BJ (cell line): Measurements from ENCODE around the gene ITGA11. TPM values are rescaled to one million over a fixed set of nuclear protein-coding genes. Genes with fewer than 3 reads are reported as not detected.

Experiments
- CTCF ChIA-PET: fragments of 350-600 bp; formaldehyde crosslinking; extraction: SDS; loops from one replicate; lab custom pipeline; 2021; ENCODE audit warnings: antibody characterized with exemption, inconsistent platforms; lab: Yijun Ruan, JAX
- POLR2A ChIA-PET: fragments of 300-600 bp; sonication (Branson Sonifier 250); formaldehyde crosslinking; extraction: SDS; loops from one replicate; lab custom pipeline; 2021; ENCODE audit warnings: antibody characterized with exemption; lab: Charles Lee
- DNase-seq: peaks from one replicate; pipeline ENCODE4 v3.0.0-alpha.2; 2011; ENCODE audit warnings: low read depth
- H3K27me3 ChIP-seq: 2 replicates; pipeline ENCODE4 v1.6.0; 2011; ENCODE audit warnings: low read length; ENCODE audit not compliant: control insufficient read depth, insufficient read depth
- H3K36me3 ChIP-seq: 2 replicates; pipeline ENCODE4 v1.5.1; 2011; ENCODE audit warnings: low read length; ENCODE audit not compliant: control insufficient read depth, insufficient read depth
- H3K4me3 ChIP-seq: 2 replicates; pipeline ENCODE4 v1.5.1; 2011; ENCODE audit warnings: low read depth, mild to moderate bottlenecking, control low read depth, low read length
- polyA plus RNA-seq: library from polyadenylated mRNA; depleted of rRNA; stranded (reverse); fragments of >200 nt; gene quantifications from 2 replicates; pipeline ENCODE4 v1.2.3, GENCODE V29; 2011
- TF ChIP-seq, protein P1 (sequence below): IDR thresholded peaks from 2 replicates; pipeline ENCODE4 v1.5.1; 2011; ENCODE audit warnings: low read depth, mild to moderate bottlenecking, control low read depth, inconsistent platforms, low read length, moderate library complexity; ENCODE audit not compliant: insufficient read depth

Gene ITGA11
- polyA plus RNA-seq, 1 experiment = 72.7 TPM

DNA sequence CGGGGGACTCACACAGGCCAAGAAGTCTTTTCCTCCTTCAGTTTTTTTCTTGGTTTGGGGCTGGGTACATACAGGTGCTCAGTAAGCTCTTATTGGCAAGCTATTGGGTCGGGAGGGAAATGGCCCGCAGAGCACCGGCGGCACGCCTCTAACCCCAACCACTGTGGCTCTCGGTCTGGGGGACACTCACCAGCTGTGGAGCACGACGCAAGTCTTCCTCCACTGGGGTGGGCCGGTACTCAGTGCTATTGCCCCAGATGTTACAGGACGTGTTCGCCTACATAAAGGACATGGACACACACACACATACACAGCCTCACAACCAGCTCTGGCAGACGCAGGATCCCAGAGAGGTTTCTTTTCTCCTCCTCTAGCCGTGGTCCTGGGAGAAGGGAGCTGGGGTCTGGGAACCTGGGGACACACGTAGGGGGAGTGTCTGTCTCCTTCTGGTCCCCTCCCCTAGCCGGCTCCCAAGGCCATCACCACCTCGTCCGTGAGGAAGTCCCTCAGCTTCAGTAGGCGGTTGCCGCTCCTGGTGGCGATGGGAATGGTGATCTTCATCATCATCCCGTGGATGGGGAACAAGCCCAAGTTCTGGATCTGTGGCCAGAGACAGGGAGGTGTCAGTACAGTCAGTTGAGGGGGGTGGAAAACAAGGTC lies 121.0 kb downstream of the ITGA11 start:
- ChIA-PET POLR2A (no interaction called here), CTCF (interaction anchor here (0.9 to 1.9 kb wide), 3 partner anchors 57 to 363 kb away, joined by 3 to 5 read pairs (median 3); no protein-coding TSS in a partner anchor)
- Histone ChIP-seq H3K4me3 (no peak overlapping the region), H3K36me3 (peaks cover 5% of the 10 kb centered on the region), H3K27me3 (no peaks in the 10 kb centered on the region)
- no peak for DNase-seq
- TF ChIP-seq, protein P1, sequence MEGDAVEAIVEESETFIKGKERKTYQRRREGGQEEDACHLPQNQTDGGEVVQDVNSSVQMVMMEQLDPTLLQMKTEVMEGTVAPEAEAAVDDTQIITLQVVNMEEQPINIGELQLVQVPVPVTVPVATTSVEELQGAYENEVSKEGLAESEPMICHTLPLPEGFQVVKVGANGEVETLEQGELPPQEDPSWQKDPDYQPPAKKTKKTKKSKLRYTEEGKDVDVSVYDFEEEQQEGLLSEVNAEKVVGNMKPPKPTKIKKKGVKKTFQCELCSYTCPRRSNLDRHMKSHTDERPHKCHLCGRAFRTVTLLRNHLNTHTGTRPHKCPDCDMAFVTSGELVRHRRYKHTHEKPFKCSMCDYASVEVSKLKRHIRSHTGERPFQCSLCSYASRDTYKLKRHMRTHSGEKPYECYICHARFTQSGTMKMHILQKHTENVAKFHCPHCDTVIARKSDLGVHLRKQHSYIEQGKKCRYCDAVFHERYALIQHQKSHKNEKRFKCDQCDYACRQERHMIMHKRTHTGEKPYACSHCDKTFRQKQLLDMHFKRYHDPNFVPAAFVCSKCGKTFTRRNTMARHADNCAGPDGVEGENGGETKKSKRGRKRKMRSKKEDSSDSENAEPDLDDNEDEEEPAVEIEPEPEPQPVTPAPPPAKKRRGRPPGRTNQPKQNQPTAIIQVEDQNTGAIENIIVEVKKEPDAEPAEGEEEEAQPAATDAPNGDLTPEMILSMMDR = no peak

DNA sequence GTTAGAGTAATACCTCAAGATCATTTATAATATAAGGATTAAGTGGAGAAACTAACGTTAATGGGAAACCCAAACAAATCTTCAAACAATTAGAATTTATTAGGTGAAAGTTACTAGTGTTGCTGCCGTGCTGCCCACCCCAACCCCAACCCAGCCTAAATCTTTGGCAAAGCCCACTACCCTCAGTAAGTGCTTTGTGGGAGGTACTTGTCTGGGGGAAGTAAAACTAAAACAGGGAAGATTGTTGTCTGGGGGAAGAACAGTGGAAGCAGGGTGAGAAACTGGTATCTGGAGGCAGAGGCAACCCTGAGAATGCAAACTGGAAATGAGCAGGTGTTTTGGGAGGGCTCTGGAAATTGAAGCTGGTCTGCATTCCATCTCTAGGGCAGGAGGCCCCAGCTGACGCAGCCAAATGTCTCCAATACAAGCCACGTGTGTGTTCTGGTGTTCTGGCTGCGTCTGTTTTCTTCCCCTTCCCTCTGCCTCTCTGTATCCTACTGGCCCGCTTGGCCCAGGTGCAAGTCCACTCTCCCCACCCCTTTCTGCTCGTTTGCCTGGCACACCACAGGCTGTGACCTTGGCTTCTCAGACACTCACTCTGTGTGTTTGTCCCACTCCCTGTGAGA lies 121.7 kb downstream of the ITGA11 start:
- CTCF ChIA-PET = interaction anchor here (0.9 to 1.9 kb wide), 2 partner anchors 57 to 364 kb away, joined by 3 to 5 read pairs; no protein-coding TSS in a partner anchor
- TF ChIP-seq, protein P1 = no peak
- POLR2A ChIA-PET = no interaction called here
- H3K27me3 ChIP-seq = no peaks in the 10 kb centered on the region
- no peak for DNase-seq
- H3K36me3 ChIP-seq = peaks cover 5% of the 10 kb centered on the region
- H3K4me3 ChIP-seq = no peak overlapping the region

DNA sequence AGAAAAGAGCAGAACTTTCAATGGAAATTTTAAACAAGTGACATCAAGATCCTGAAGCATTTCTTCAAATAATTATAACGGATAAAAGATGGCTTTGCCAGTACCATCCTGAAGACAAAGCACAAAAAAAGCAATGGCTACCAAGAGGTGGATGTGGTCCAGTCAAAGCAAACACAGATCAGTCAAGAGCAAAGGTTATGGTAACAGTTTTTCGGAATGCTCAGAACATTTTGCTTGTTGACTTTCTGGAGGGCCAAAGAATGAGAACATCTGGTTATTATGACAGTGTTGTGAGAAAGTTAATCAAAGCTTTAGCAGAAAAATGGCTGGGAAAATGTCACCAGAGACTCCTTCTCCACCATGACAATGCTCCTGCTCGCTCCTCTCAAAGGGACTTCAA lies 122.9 kb downstream of the ITGA11 start:
- TF ChIP-seq, protein P1 = no peak
- H3K4me3 ChIP-seq = no peak overlapping the region
- H3K27me3 ChIP-seq = no peaks in the 10 kb centered on the region
- H3K36me3 ChIP-seq = peaks cover 5% of the 10 kb centered on the region
- POLR2A ChIA-PET = no interaction called here
- DNase-seq = no peak
- CTCF ChIA-PET = interaction anchor here (0.6 to 1.5 kb wide), 3 partner anchors 73 to 245 kb away, joined by 3 to 5 read pairs (median 4); no protein-coding TSS in a partner anchor

DNA sequence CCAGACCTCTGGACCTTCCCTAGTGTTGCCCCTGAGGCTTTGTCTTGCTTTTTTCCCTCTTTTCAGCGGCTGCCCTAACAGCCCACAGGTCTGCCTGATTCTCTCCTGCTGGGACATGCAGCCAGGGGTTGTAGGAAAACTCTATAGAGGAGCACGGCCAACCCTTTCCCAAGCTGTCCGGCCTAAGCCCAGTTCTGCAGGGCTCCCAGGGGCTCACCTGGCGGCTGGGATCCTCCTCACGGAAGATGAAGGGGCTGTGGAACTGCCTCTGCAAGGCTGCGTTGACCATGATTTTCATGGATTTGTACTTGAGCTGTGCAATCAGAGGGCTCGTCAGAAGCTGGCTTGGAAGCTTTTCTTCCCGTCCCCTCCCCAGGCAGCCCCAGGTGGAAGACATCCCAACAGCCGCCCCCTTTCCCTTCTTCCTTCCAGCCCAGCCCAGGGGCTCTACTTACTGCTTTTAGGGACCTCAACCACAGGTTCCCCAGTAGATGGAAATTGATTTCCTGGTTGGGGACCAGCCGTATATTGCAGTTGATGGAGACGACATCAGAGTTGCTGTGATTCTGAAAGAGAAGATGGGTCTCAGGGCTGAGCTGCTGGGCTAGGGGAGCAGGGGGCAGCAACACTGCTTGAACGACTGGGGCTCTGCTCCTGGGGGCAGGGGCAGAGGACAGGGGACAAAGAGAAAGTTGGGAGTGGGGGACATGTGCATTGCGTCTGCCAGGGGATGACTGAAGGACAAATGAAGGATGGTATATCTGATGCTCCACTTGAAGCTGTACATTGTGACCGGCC lies 124.6 kb downstream of the ITGA11 start:
- Histone ChIP-seq H3K36me3 (peaks cover 2% of the 10 kb centered on the region), H3K27me3 (no peaks in the 10 kb centered on the region), H3K4me3 (no peak overlapping the region)
- TF ChIP-seq, protein P1 = no peak
- ChIA-PET POLR2A (no interaction called here), CTCF (interaction anchor here (0.8 to 5.6 kb wide), 36 partner anchors 8 to 569 kb away, joined by 3 to 89 read pairs (median 6); no protein-coding TSS in a partner anchor)
- no peak for DNase-seq
